ENCODE data around the gene MSH5. TPM values are rescaled to one million over a fixed set of nuclear protein-coding genes. Genes with fewer than 3 reads are reported as not detected.

Gene MSH5
- total and polyA plus RNA-seq, 9 of the 15 experiments (the other 6 are each of a cell fraction or from before 2014, with no cell fraction given), result 12.5 to 104 (median 46.6) TPM

- no peak for TF ChIP-seq ESRRA (IDR thresholded peaks at IDR 0.05; ENCODE audit: borderline replicate concordance, low read depth)
- TF ChIP-seq CAMTA2 (CRISPR knock-in tag; conservative IDR thresholded peaks at IDR 0.05), result no peak
- TF ChIP-seq CBX8 (IDR thresholded peaks at IDR 0.05; ENCODE audit: borderline replicate concordance, extremely low read depth, low read depth, low read length, poor library complexity, severe bottlenecking), result no peak
- TF ChIP-seq HDGF (IDR thresholded peaks at IDR 0.05), result no peak
- TF ChIP-seq SP1 (CRISPR knock-in tag; IDR thresholded peaks at IDR 0.05), result peak; percentile 81
- 0 out of 2 replicates have a peak, but pooled peaks have one; percentile 71 for TF ChIP-seq XRCC5 (IDR thresholded peaks at IDR 0.05; ENCODE audit: low read depth, low read length)
- no peak for TF ChIP-seq ZBTB40 (IDR thresholded peaks at IDR 0.05)
- TF ChIP-seq ZBTB40 (CRISPR knock-in tag; IDR thresholded peaks at IDR 0.05), result no peak
- TF ChIP-seq U2AF2 (optimal IDR thresholded peaks at IDR 0.05; ENCODE audit: low read depth, low read length), result no peak
- TF ChIP-seq ELK3 (CRISPR knock-in tag; IDR thresholded peaks at IDR 0.05), result no peak
- TF ChIP-seq USF2 (CRISPR knock-in tag; IDR thresholded peaks at IDR 0.05), result no peak
- TF ChIP-seq HNRNPH1 (optimal IDR thresholded peaks at IDR 0.05; ENCODE audit: low read depth, low read length), result no peak
- peak; percentile 11 to 38; a peak in 2 of 4 replicates for TF ChIP-seq RAD21 (CRISPR knock-in tag; conservative IDR thresholded peaks at IDR 0.05 in 1 of 2, IDR thresholded peaks at IDR 0.05 in 1 of 2)
Measured at GRCh38 chr6:31737991-31738979, 1.5 kb upstream of the MSH5 start (continued).
